Stomach smooth muscle (tissue), 2 donors: ENCODE results near the gene CRB1.

Source experiments
- H3K27ac ChIP-seq: one replicate; pipeline ENCODE4 v1.7.0; 2013; ENCODE audit warnings: mild to moderate bottlenecking, low read length, inconsistent platforms
- H3K27me3 ChIP-seq, 2 donors: one replicate each; pipeline ENCODE4 v1.7.0; 2013; ENCODE audit warnings: low read length in 2 of 2; ENCODE audit not compliant: insufficient read depth in 2 of 2, control insufficient read depth in 1 of 2
- H3K36me3 ChIP-seq, 2 donors: one replicate each; pipeline ENCODE4 v1.7.0; 2013; ENCODE audit warnings: low read length in 2 of 2; ENCODE audit not compliant: control insufficient read depth in 2 of 2, insufficient read depth in 2 of 2
- H3K4me1 ChIP-seq: one replicate; pipeline ENCODE4 v1.7.0; 2013; ENCODE audit warnings: low read length; ENCODE audit not compliant: control insufficient read depth, insufficient read depth
- H3K4me3 ChIP-seq, 2 donors: one replicate each; pipeline ENCODE4 v1.7.0; 2013; ENCODE audit warnings: low read length in 2 of 2
- H3K9ac ChIP-seq, 2 donors: one replicate each; pipeline ENCODE4 v1.7.0; 2013; ENCODE audit warnings: low read length in 2 of 2, mild to moderate bottlenecking in 1 of 2
- H3K9me3 ChIP-seq, 2 donors: one replicate each; pipeline ENCODE4 v1.7.0; 2013; ENCODE audit warnings: low read length in 2 of 2; ENCODE audit not compliant: control insufficient read depth in 2 of 2
- donor health status: healthy.
- donor health status: Pancreatic carcinoma.

The CRB1 gene

GRCh38 chr1:197319631-197320030 is 51.6 kb downstream of the CRB1 start:
- Histone ChIP-seq H3K9me3 (no peaks in the 10 kb centered on the region), H3K27ac (no peak overlapping the region), H3K36me3 (no peaks in the 10 kb centered on the region), H3K9ac (no peak overlapping the region), H3K4me3 (no peak overlapping the region), H3K4me1 (no peaks in the 10 kb centered on the region), H3K27me3 (no peaks in the 10 kb centered on the region)

GRCh38 chr1:197320991-197321531 is 53.0 kb downstream of the CRB1 start:
- H3K9ac ChIP-seq, result no peak overlapping the region
- H3K9me3 ChIP-seq, result no peaks in the 10 kb centered on the region
- H3K27ac ChIP-seq, result no peak overlapping the region
- H3K4me3 ChIP-seq, result no peak overlapping the region
- no peaks in the 10 kb centered on the region for H3K36me3 ChIP-seq
- no peaks in the 10 kb centered on the region for H3K27me3 ChIP-seq
- H3K4me1 ChIP-seq, result no peaks in the 10 kb centered on the region

- no peaks in the 10 kb centered on the region for H3K36me3 ChIP-seq
- H3K9ac ChIP-seq, result no peak overlapping the region
- no peaks in the 10 kb centered on the region for H3K4me1 ChIP-seq
- no peak overlapping the region for H3K27ac ChIP-seq
- H3K27me3 ChIP-seq, result no peaks in the 10 kb centered on the region
- no peak overlapping the region for H3K4me3 ChIP-seq
- no peaks in the 10 kb centered on the region for H3K9me3 ChIP-seq
These were observed 53.8 kb downstream of the CRB1 start for GRCh38 chr1:197321811-197322210.

GRCh38 chr1:197327776-197328364 is 59.8 kb downstream of the CRB1 start:
- Histone ChIP-seq H3K27ac (no peak overlapping the region), H3K36me3 (no peaks in the 10 kb centered on the region), H3K9ac (no peak overlapping the region), H3K4me1 (no peaks in the 10 kb centered on the region), H3K27me3 (no peaks in the 10 kb centered on the region), H3K4me3 (no peak overlapping the region), H3K9me3 (no peaks in the 10 kb centered on the region)

GRCh38 chr1:197330213-197330612 is 62.2 kb downstream of the CRB1 start:
- Histone ChIP-seq H3K36me3 (no peaks in the 10 kb centered on the region), H3K4me1 (no peaks in the 10 kb centered on the region), H3K27ac (no peak overlapping the region), H3K4me3 (no peak overlapping the region), H3K9ac (no peak overlapping the region), H3K27me3 (no peaks in the 10 kb centered on the region), H3K9me3 (no peaks in the 10 kb centered on the region)

- no peaks in the 10 kb centered on the region for H3K27me3 ChIP-seq
- no peak overlapping the region for H3K9ac ChIP-seq
- no peak overlapping the region for H3K4me3 ChIP-seq
- H3K9me3 ChIP-seq, result no peaks in the 10 kb centered on the region
- no peaks in the 10 kb centered on the region for H3K36me3 ChIP-seq
- no peak overlapping the region for H3K27ac ChIP-seq
- no peaks in the 10 kb centered on the region for H3K4me1 ChIP-seq
These were observed 63.5 kb downstream of the CRB1 start for GRCh38 chr1:197331565-197331964.

- Histone ChIP-seq H3K9me3 (no peaks in the 10 kb centered on the region), H3K27me3 (no peaks in the 10 kb centered on the region), H3K36me3 (no peaks in the 10 kb centered on the region), H3K27ac (no peak overlapping the region), H3K4me1 (no peaks in the 10 kb centered on the region), H3K9ac (no peak overlapping the region), H3K4me3 (no peak overlapping the region)
These were observed 65.0 kb downstream of the CRB1 start for GRCh38 chr1:197333041-197333440.

- Histone ChIP-seq H3K4me1 (no peaks in the 10 kb centered on the region), H3K4me3 (no peak overlapping the region), H3K27me3 (no peaks in the 10 kb centered on the region), H3K9ac (no peak overlapping the region), H3K36me3 (no peaks in the 10 kb centered on the region), H3K9me3 (no peaks in the 10 kb centered on the region), H3K27ac (no peak overlapping the region)
These were observed 68.5 kb downstream of the CRB1 start for GRCh38 chr1:197336571-197336970.

- Histone ChIP-seq H3K36me3 (no peaks in the 10 kb centered on the region), H3K4me1 (no peaks in the 10 kb centered on the region)
These were observed 71.3 kb downstream of the CRB1 start for GRCh38 chr1:197339106-197340060.

GRCh38 chr1:197341626-197342025 is 73.6 kb downstream of the CRB1 start:
- Histone ChIP-seq H3K4me3 (no peak overlapping the region), H3K4me1 (no peaks in the 10 kb centered on the region), H3K27me3 (no peaks in the 10 kb centered on the region), H3K9ac (no peak overlapping the region), H3K36me3 (no peaks in the 10 kb centered on the region), H3K9me3 (no peaks in the 10 kb centered on the region), H3K27ac (no peak overlapping the region)

More at GRCh38 chr1:197339106-197340060, 71.3 kb downstream of the CRB1 start:
- Histone ChIP-seq H3K9ac (no peak overlapping the region), H3K27me3 (no peaks in the 10 kb centered on the region), H3K4me3 (no peak overlapping the region), H3K27ac (no peak overlapping the region), H3K9me3 (no peaks in the 10 kb centered on the region)
